Measurements from ENCODE around the gene ANP32B. TPM values are rescaled to one million over a fixed set of nuclear protein-coding genes. Genes with fewer than 3 reads are reported as not detected.
"Not testable (repeated sequence)": the region's sequence is repeated elsewhere in the genome, so short reads cannot be mapped to it uniquely, and the experiment has no call there.

Gene ANP32B
- total RNA-seq, 1 donor, result 12.7 TPM

DNA sequence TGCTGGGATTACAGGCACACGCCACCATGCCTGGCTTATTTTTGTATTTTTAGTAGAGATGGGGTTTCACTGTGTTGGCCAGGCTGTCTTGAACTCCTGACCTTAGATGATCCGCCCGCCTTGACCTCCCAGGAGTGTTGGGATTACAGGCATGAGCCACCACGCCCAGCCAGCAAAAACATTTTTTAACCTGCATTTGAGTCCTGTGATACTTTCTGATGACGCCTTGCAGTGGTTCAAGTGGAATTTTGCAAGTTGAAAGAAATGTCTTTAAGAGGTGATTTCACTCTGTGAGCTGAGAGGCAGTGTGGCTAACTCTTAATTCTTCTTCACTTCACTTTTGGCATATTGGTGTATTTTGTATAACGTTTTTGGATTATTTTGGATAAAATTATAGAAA is 9.1 kb downstream of the ANP32B start:
- H2AFZ ChIP-seq (ENCODE audit: low read length), result no peak overlapping the region
- DNase-seq (ENCODE audit: insufficient read length, low spot score, missing footprints), result no peak
- no peak overlapping the region for H3K27ac ChIP-seq (ENCODE audit: low read depth, low read length)
- TF ChIP-seq, protein P1, sequence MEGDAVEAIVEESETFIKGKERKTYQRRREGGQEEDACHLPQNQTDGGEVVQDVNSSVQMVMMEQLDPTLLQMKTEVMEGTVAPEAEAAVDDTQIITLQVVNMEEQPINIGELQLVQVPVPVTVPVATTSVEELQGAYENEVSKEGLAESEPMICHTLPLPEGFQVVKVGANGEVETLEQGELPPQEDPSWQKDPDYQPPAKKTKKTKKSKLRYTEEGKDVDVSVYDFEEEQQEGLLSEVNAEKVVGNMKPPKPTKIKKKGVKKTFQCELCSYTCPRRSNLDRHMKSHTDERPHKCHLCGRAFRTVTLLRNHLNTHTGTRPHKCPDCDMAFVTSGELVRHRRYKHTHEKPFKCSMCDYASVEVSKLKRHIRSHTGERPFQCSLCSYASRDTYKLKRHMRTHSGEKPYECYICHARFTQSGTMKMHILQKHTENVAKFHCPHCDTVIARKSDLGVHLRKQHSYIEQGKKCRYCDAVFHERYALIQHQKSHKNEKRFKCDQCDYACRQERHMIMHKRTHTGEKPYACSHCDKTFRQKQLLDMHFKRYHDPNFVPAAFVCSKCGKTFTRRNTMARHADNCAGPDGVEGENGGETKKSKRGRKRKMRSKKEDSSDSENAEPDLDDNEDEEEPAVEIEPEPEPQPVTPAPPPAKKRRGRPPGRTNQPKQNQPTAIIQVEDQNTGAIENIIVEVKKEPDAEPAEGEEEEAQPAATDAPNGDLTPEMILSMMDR (IDR thresholded peaks at IDR 0.05; ENCODE audit: extremely low read depth, low read depth, low read length), result no peak
- no peak overlapping the region for H3K4me2 ChIP-seq (ENCODE audit: insufficient read depth, low read length)
- no peaks in the 10 kb centered on the region for H3K9me3 ChIP-seq (ENCODE audit: low read depth, low read length)
- peaks cover 23% of the 10 kb centered on the region for H3K36me3 ChIP-seq (ENCODE audit: insufficient read depth, low read length)
- H3K4me3 ChIP-seq (ENCODE audit: insufficient read depth, low read length), result no peak overlapping the region
- peaks cover 42% of the 10 kb centered on the region for H4K20me1 ChIP-seq (ENCODE audit: insufficient read depth, low read length)
- H3K27me3 ChIP-seq (ENCODE audit: insufficient read depth, low read length), result no peaks in the 10 kb centered on the region
- H3K4me1 ChIP-seq (ENCODE audit: insufficient read depth, low read length), result peaks cover 18% of the 10 kb centered on the region
- peaks cover 98% of the 10 kb centered on the region for H3K79me2 ChIP-seq (ENCODE audit: insufficient read depth, low read length)

DNA sequence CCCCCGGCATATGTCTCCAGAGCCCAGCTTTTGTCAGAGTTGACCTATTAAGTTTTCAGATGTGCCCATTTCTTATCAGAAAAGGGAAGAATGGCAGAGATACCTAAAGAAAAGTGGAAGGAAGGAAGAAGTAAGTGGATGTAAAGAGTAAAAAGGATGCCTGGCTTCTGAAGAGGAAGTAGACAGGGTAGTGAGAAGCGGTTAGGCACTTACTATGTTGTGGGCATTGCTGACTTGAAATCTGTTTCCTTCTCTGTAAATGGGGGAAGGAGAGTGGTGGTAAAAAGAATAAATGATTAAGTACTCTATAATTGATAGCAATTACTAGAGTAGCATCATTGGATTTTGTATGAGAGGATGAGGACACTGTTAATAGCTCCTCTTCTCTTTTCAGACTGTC is 9.9 kb downstream of the ANP32B start:
- Histone ChIP-seq H3K27me3 (ENCODE audit: insufficient read depth, low read length) (no peaks in the 10 kb centered on the region), H3K79me2 (ENCODE audit: insufficient read depth, low read length) (peaks cover 98% of the 10 kb centered on the region), H3K4me2 (ENCODE audit: insufficient read depth, low read length) (no peak overlapping the region), H3K4me3 (ENCODE audit: insufficient read depth, low read length) (no peak overlapping the region), H3K36me3 (ENCODE audit: insufficient read depth, low read length) (peaks cover 29% of the 10 kb centered on the region), H3K27ac (ENCODE audit: low read depth, low read length) (no peak overlapping the region), H2AFZ (ENCODE audit: low read length) (no peak overlapping the region), H3K9me3 (ENCODE audit: low read depth, low read length) (no peaks in the 10 kb centered on the region), H4K20me1 (ENCODE audit: insufficient read depth, low read length) (peaks cover 44% of the 10 kb centered on the region), H3K4me1 (ENCODE audit: insufficient read depth, low read length) (peaks cover 26% of the 10 kb centered on the region)
- DNase-seq (ENCODE audit: insufficient read length, low spot score, missing footprints), result no peak
- TF ChIP-seq, protein P1 (IDR thresholded peaks at IDR 0.05; ENCODE audit: extremely low read depth, low read depth, low read length), result no peak

DNA sequence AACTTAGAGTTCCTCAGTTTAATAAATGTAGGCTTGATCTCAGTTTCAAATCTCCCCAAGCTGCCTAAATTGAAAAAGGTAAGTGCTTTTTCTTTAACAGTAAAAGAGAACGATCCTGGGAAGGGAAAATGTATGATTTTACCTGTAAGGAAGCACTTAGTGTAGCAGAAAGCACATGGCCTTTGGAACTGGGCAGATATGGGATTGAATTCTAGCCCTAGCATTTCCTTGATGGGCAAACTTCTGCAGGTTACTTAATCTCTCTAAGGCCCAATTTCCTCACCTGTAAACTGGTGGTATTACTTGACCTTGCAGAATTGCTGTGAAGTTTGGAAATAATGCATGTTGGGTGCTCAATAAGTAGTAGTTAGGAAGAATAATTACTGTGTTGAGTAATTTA is 11.6 kb downstream of the ANP32B start:
- TF ChIP-seq, protein P1 (IDR thresholded peaks at IDR 0.05; ENCODE audit: extremely low read depth, low read depth, low read length), result no peak
- Histone ChIP-seq H3K27me3 (ENCODE audit: insufficient read depth, low read length) (no peaks in the 10 kb centered on the region), H3K4me3 (ENCODE audit: insufficient read depth, low read length) (no peak overlapping the region), H2AFZ (ENCODE audit: low read length) (no peak overlapping the region), H3K79me2 (ENCODE audit: insufficient read depth, low read length) (peaks cover 96% of the 10 kb centered on the region), H3K9me3 (ENCODE audit: low read depth, low read length) (no peaks in the 10 kb centered on the region), H3K4me1 (ENCODE audit: insufficient read depth, low read length) (peaks cover 19% of the 10 kb centered on the region), H3K36me3 (ENCODE audit: insufficient read depth, low read length) (peaks cover 41% of the 10 kb centered on the region), H4K20me1 (ENCODE audit: insufficient read depth, low read length) (peaks cover 38% of the 10 kb centered on the region), H3K4me2 (ENCODE audit: insufficient read depth, low read length) (no peak overlapping the region), H3K27ac (ENCODE audit: low read depth, low read length) (no peak overlapping the region)
- DNase-seq (ENCODE audit: insufficient read length, low spot score, missing footprints), result no peak

DNA sequence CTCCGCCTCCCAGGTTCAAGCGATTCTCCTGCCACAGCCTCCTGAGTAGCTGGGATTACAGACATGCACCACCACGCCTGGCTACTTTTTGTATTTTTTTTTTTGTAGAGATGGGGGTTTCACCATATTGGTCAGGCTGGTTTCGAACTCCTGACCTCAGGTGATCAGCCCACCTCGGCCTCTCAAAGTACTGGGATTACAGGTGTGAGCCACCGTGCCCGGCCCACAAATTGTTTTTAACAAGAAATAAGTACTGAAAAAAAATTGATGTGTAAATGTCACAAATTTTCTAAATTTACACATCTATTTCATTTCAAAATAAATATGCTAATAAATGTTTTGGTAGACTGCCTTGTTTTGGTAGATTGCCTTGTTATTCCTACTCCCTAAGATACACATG is 13.5 kb downstream of the ANP32B start:
- H4K20me1 ChIP-seq (ENCODE audit: insufficient read depth, low read length), result peaks cover 31% of the 10 kb centered on the region
- not testable (repeated sequence) for H3K4me1 ChIP-seq (ENCODE audit: insufficient read depth, low read length)

More for the DNA sequence above, 13.5 kb downstream of the ANP32B start:
- H3K79me2 ChIP-seq (ENCODE audit: insufficient read depth, low read length), result peaks cover 94% of the 10 kb centered on the region
- H3K4me2 ChIP-seq (ENCODE audit: insufficient read depth, low read length); H3K4me3 ChIP-seq (ENCODE audit: insufficient read depth, low read length); H3K9me3 ChIP-seq (ENCODE audit: low read depth, low read length); H3K27me3 ChIP-seq (ENCODE audit: insufficient read depth, low read length); H3K27ac ChIP-seq (ENCODE audit: low read depth, low read length); H2AFZ ChIP-seq (ENCODE audit: low read length); DNase-seq (ENCODE audit: insufficient read length, low spot score, missing footprints): not testable (repeated sequence)
- peaks cover 53% of the 10 kb centered on the region for H3K36me3 ChIP-seq (ENCODE audit: insufficient read depth, low read length)
